ENCODE data around the gene USP34. TPM values are rescaled to one million over a fixed set of nuclear protein-coding genes. Genes with fewer than 3 reads are reported as not detected.
"Not testable (repeated sequence)": the region's sequence is repeated elsewhere in the genome, so short reads cannot be mapped to it uniquely, and the experiment has no call there.

Gene USP34
- total RNA-seq, 1 experiment from 2014 or later = 101 TPM

DNA sequence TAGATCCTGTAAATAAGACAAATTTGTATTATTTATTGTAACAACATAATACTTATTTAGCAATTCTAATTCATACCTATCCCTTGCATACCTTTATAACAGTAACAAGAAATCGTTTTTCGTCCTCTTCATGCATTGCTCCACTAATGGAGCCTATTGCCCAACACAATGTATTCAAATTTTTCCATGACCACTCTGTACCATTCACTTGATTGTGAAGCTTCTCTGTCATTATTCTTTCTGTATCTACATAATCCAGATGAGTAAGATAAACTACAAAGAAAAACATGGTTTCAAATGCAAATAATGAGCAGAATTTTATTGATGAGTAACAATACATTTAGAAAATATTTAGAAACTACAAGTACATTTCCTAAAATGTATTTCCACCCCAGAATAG, 21.6 kb upstream of the USP34 start:
- POLR2A ChIA-PET = interaction anchor here (1.0 to 2.1 kb wide), 2 partner anchors 15 to 46 kb away, joined by 4 to 7 read pairs; partner anchors contain the start of gene XPO1
- H3K27me3 Mint-ChIP-seq (ENCODE audit: insufficient read depth, unreplicated experiment) = no peaks in the 10 kb centered on the region
- CTCF ChIA-PET = interaction anchor here (0.7 kb wide), 1 partner anchor 38 kb away, joined by 3 read pairs; no protein-coding TSS in a partner anchor
- DNase-seq (ENCODE audit: unreplicated experiment) = no peak
- H3K9me3 Mint-ChIP-seq (ENCODE audit: unreplicated experiment) = no peaks in the 10 kb centered on the region
- TF ChIP-seq, protein P1, sequence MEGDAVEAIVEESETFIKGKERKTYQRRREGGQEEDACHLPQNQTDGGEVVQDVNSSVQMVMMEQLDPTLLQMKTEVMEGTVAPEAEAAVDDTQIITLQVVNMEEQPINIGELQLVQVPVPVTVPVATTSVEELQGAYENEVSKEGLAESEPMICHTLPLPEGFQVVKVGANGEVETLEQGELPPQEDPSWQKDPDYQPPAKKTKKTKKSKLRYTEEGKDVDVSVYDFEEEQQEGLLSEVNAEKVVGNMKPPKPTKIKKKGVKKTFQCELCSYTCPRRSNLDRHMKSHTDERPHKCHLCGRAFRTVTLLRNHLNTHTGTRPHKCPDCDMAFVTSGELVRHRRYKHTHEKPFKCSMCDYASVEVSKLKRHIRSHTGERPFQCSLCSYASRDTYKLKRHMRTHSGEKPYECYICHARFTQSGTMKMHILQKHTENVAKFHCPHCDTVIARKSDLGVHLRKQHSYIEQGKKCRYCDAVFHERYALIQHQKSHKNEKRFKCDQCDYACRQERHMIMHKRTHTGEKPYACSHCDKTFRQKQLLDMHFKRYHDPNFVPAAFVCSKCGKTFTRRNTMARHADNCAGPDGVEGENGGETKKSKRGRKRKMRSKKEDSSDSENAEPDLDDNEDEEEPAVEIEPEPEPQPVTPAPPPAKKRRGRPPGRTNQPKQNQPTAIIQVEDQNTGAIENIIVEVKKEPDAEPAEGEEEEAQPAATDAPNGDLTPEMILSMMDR (IDR thresholded peaks at IDR 0.05; ENCODE audit: unreplicated experiment) = no peak
- peaks cover 11% of the 10 kb centered on the region for H3K4me1 Mint-ChIP-seq (ENCODE audit: insufficient read depth, unreplicated experiment)
- no peak overlapping the region for H3K27ac Mint-ChIP-seq (ENCODE audit: low read depth, unreplicated experiment)
- intact Hi-C loops (cut with micrococcal nuclease) = no loop called here
- H3K4me3 Mint-ChIP-seq (ENCODE audit: unreplicated experiment) = no peak overlapping the region
- BruUV-seq (replicated peaks) = TSS peak; percentile 65
- peaks cover 96% of the 10 kb centered on the region for H3K36me3 Mint-ChIP-seq (ENCODE audit: insufficient read depth, unreplicated experiment)

DNA sequence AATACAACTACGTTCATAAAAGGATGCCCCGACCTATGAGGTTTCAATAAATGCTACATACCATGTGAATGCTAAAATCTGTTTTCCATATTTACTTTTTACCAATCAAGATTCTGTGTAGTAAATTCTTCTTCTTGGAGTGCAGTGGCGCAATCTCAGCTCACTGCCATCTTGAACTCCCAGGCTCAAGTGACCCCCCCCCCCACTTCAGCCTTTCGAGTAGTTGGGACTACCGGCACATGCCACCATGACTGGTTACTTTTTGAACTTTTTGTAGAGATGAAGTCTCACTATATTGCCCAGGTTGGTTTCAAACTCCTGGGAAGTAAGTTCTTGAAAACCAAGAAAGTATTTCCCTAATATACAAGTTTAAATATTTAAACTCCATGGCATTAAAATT, 14.4 kb upstream of the USP34 start:
- CTCF ChIA-PET = no interaction called here
- no peak overlapping the region for H3K27ac Mint-ChIP-seq (ENCODE audit: low read depth, unreplicated experiment)
- intact Hi-C loops (cut with micrococcal nuclease) = no loop called here
- POLR2A ChIA-PET = interaction anchor here (0.6 to 1.4 kb wide), 3 partner anchors 10 to 41 kb away, joined by 3 to 4 read pairs (median 3); no protein-coding TSS in a partner anchor
- no peaks in the 10 kb centered on the region for H3K27me3 Mint-ChIP-seq (ENCODE audit: insufficient read depth, unreplicated experiment)
- H3K4me3 Mint-ChIP-seq (ENCODE audit: unreplicated experiment) = no peak overlapping the region
- H3K4me1 Mint-ChIP-seq (ENCODE audit: insufficient read depth, unreplicated experiment) = no peaks in the 10 kb centered on the region
- DNase-seq (ENCODE audit: unreplicated experiment) = no peak
- no peaks in the 10 kb centered on the region for H3K9me3 Mint-ChIP-seq (ENCODE audit: unreplicated experiment)
- H3K36me3 Mint-ChIP-seq (ENCODE audit: insufficient read depth, unreplicated experiment) = peaks cover 100% of the 10 kb centered on the region
- TF ChIP-seq, protein P1 (IDR thresholded peaks at IDR 0.05; ENCODE audit: unreplicated experiment) = no peak
- BruUV-seq (replicated peaks) = no TSS peak

DNA sequence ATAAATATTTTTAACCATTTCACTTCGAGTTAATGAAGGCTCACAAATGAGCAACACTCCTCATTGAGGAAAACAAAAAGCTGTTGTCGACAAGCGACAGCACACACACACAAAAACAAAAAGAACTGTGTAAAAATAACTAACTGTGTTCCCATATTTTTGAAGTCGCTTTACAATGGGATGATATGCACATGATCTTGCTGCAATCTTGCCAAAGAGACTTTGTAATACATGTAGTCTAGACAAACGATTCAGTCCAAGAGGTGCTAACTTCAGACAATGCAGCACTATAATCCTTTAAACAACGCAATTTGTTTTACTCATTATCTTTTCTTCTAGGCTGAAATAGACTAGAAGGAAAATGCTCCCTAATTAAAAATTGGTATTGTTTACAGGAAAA, 7.2 kb upstream of the USP34 start:
- peaks cover 96% of the 10 kb centered on the region for H3K36me3 Mint-ChIP-seq (ENCODE audit: insufficient read depth, unreplicated experiment)
- ChIA-PET CTCF (interaction anchor here (0.6 kb wide), 1 partner anchor 66 kb away, joined by 3 read pairs; no protein-coding TSS in a partner anchor), POLR2A (interaction anchor here (0.7 to 1.0 kb wide), 4 partner anchors 13 to 401 kb away, joined by 3 to 4 read pairs (median 3); partner anchors contain the start of gene FAM161A)
- intact Hi-C loops (cut with micrococcal nuclease) = loop anchor here (10.0 kb wide), 2 partner anchors 53 to 123 kb away; no protein-coding TSS in a partner anchor
- TSS peak; percentile 62 for BruUV-seq (replicated peaks)
- no peak overlapping the region for H3K4me3 Mint-ChIP-seq (ENCODE audit: unreplicated experiment)
- TF ChIP-seq, protein P1 (IDR thresholded peaks at IDR 0.05; ENCODE audit: unreplicated experiment) = no peak
- no peaks in the 10 kb centered on the region for H3K4me1 Mint-ChIP-seq (ENCODE audit: insufficient read depth, unreplicated experiment)
- no peaks in the 10 kb centered on the region for H3K9me3 Mint-ChIP-seq (ENCODE audit: unreplicated experiment)
- DNase-seq (ENCODE audit: unreplicated experiment) = no peak
- H3K27me3 Mint-ChIP-seq (ENCODE audit: insufficient read depth, unreplicated experiment) = no peaks in the 10 kb centered on the region
- H3K27ac Mint-ChIP-seq (ENCODE audit: low read depth, unreplicated experiment) = no peak overlapping the region

DNA sequence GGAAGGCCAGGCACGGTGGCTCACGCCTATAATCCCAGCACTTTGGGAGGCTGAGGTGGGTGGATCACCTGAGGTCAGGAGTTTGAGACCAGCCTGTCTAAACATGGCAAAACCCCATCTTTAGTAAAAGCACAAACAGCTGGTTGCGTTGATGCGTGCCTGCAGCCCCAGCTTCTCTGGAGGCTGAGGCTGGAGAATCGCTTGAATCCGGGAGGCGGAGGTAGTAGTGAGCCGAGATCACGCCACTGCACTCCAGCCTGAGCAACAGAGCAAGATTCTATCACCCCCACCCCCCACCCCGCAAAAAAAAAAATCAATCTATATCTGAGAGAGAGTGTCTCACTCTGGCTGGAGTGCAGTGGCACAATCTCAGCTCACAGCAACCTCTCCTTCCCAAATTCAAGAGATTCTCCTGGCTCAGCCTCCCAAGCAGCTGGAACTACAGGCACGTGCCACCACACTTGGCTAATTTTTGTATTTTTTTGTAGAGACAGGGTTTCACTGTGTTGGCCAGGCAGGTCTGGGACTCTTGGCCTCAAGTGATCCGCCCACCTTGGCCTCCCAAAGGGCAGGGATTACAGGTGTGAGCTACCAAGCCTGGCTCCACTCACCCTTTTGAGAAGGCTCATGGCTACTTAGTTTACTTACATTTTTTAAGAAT, 6.2 kb upstream of the USP34 start:
- peaks cover 88% of the 10 kb centered on the region for H3K36me3 Mint-ChIP-seq (ENCODE audit: insufficient read depth, unreplicated experiment)
- BruUV-seq (replicated peaks); H3K4me1 Mint-ChIP-seq (ENCODE audit: insufficient read depth, unreplicated experiment); H3K27me3 Mint-ChIP-seq (ENCODE audit: insufficient read depth, unreplicated experiment); H3K27ac Mint-ChIP-seq (ENCODE audit: low read depth, unreplicated experiment); DNase-seq (ENCODE audit: unreplicated experiment); H3K9me3 Mint-ChIP-seq (ENCODE audit: unreplicated experiment); H3K4me3 Mint-ChIP-seq (ENCODE audit: unreplicated experiment): not testable (repeated sequence)
- CTCF ChIA-PET = interaction anchor here (0.6 kb wide), 1 partner anchor 130 kb away, joined by 3 read pairs; no protein-coding TSS in a partner anchor
- intact Hi-C loops (cut with micrococcal nuclease) = loop anchor here (10.0 kb wide), 2 partner anchors 52 to 122 kb away; no protein-coding TSS in a partner anchor
- POLR2A ChIA-PET = interaction anchor here (0.6 kb wide), 1 partner anchor 12 kb away, joined by 4 read pairs; no protein-coding TSS in a partner anchor

Measured in MCF 10A (cell line).